ENCODE results near the gene CHTOP. TPM values are rescaled to one million over a fixed set of nuclear protein-coding genes. Genes with fewer than 3 reads are reported as not detected.
A peak's percentile ranks its signal among the peaks of the same experiment; 100 is the strongest.

Gene CHTOP
- total RNA-seq, 1 experiment from 2014 or later, result 68.2 TPM

- H3K4me1 ChIP-seq, result 0 out of 2 replicates have a peak, but pooled peaks cover 4% of the 10 kb centered on the region
- no peak overlapping the region for H3K27ac ChIP-seq
These were observed 14.7 kb upstream of the CHTOP start for GRCh38 chr1:153619171-153619570.

GRCh38 chr1:153623101-153623500 lies 10.8 kb upstream of the CHTOP start:
- DNase-seq, result no peak
- Histone ChIP-seq H3K36me3 (peaks cover 28% of the 10 kb centered on the region), H3K4me3 (no peak overlapping the region)

More at GRCh38 chr1:153619171-153619570, 14.7 kb upstream of the CHTOP start:
- no peaks in the 10 kb centered on the region for H3K9me3 ChIP-seq (replicated peaks)
- peaks cover 22% of the 10 kb centered on the region for H3K36me3 ChIP-seq
- H3K4me3 ChIP-seq, result no peak overlapping the region
- no peak for DNase-seq
- no peaks in the 10 kb centered on the region for H3K27me3 ChIP-seq

GRCh38 chr1:153624965-153625611 lies 8.8 kb upstream of the CHTOP start:
- Histone ChIP-seq H3K9me3 (replicated peaks) (no peaks in the 10 kb centered on the region), H3K36me3 (peaks cover 19% of the 10 kb centered on the region; the same call in 1 of the 2 replicates), H3K27me3 (no peaks in the 10 kb centered on the region), H3K4me1 (peaks cover 10% of the 10 kb centered on the region), H3K4me3 (no peak overlapping the region), H3K27ac (no peak overlapping the region)
- DNase-seq, result no peak

More at GRCh38 chr1:153623101-153623500, 10.8 kb upstream of the CHTOP start:
- Histone ChIP-seq H3K27me3 (no peaks in the 10 kb centered on the region), H3K27ac (no peak overlapping the region), H3K9me3 (replicated peaks) (no peaks in the 10 kb centered on the region), H3K4me1 (peaks cover 10% of the 10 kb centered on the region)

- H3K4me3 ChIP-seq, result peak overlapping the region; percentile 64
- H3K36me3 ChIP-seq, result 0 out of 2 replicates have a peak, but pooled peaks cover 14% of the 10 kb centered on the region
- no peak for DNase-seq
- H3K4me1 ChIP-seq, result peaks cover 10% of the 10 kb centered on the region
- H3K9me3 ChIP-seq (replicated peaks), result no peaks in the 10 kb centered on the region
- H3K27me3 ChIP-seq, result no peaks in the 10 kb centered on the region
- H3K27ac ChIP-seq, result peak overlapping the region; percentile 60
These were observed 7.4 kb upstream of the CHTOP start for GRCh38 chr1:153626477-153626903.

GRCh38 chr1:153626904-153627714 lies 6.8 kb upstream of the CHTOP start, which contains the start of gene S100A13:
S100A13 (minus strand) TSS chr1:153627505; CDS start chr1:153626472, 1,033 bp downstream.
- H3K36me3 ChIP-seq, result 0 out of 2 replicates have a peak, but pooled peaks cover 14% of the 10 kb centered on the region
- H3K4me1 ChIP-seq, result peaks cover 10% of the 10 kb centered on the region
- peak within 1 kb of the TSS; percentile 64 for H3K4me3 ChIP-seq
- H3K27ac ChIP-seq, result peak within 1 kb of the TSS; percentile 60
- no peaks in the 10 kb centered on the region for H3K27me3 ChIP-seq
- H3K9me3 ChIP-seq (replicated peaks), result no peaks in the 10 kb centered on the region
- peak; percentile 96 to 98 for DNase-seq

GRCh38 chr1:153627715-153628626 lies 5.9 kb upstream of the CHTOP start, which contains the start of gene S100A1:
S100A1 (plus strand) TSS chr1:153628434; CDS start chr1:153630522, 2,088 bp downstream.
- peak; percentile 37 to 47 for DNase-seq
- peaks cover 10% of the 10 kb centered on the region for H3K4me1 ChIP-seq

GRCh38 chr1:153628638-153629342 lies 5.1 kb upstream of the CHTOP start:
- Histone ChIP-seq H3K4me3 (no peak overlapping the region), H3K9me3 (replicated peaks) (no peaks in the 10 kb centered on the region), H3K4me1 (peaks cover 10% of the 10 kb centered on the region), H3K27ac (no peak overlapping the region), H3K36me3 (0 out of 2 replicates have a peak, but pooled peaks cover 7% of the 10 kb centered on the region), H3K27me3 (no peaks in the 10 kb centered on the region)
- no peak for DNase-seq

More at GRCh38 chr1:153627715-153628626, 5.9 kb upstream of the CHTOP start, which contains the start of gene S100A1:
- Histone ChIP-seq H3K27ac (peak within 1 kb of the TSS; percentile 60), H3K27me3 (no peaks in the 10 kb centered on the region), H3K9me3 (replicated peaks) (no peaks in the 10 kb centered on the region), H3K4me3 (peak within 1 kb of the TSS; percentile 64), H3K36me3 (0 out of 2 replicates have a peak, but pooled peaks cover 7% of the 10 kb centered on the region)

- Histone ChIP-seq H3K36me3 (0 out of 2 replicates have a peak, but pooled peaks cover 5% of the 10 kb centered on the region), H3K9me3 (replicated peaks) (no peaks in the 10 kb centered on the region), H3K4me1 (peaks cover 10% of the 10 kb centered on the region), H3K27ac (no peak overlapping the region), H3K27me3 (no peaks in the 10 kb centered on the region), H3K4me3 (no peak overlapping the region)
- no peak for DNase-seq
These were observed 4.6 kb upstream of the CHTOP start for GRCh38 chr1:153629343-153629665.

GRCh38 chr1:153629971-153630370 lies 3.9 kb upstream of the CHTOP start:
- Histone ChIP-seq H3K9me3 (replicated peaks) (no peaks in the 10 kb centered on the region), H3K36me3 (peaks cover 5% of the 10 kb centered on the region; the same call in 1 of the 2 replicates), H3K4me1 (peaks cover 10% of the 10 kb centered on the region), H3K27me3 (no peaks in the 10 kb centered on the region), H3K27ac (no peak overlapping the region), H3K4me3 (no peak overlapping the region)
- DNase-seq, result no peak

- peaks cover 3% of the 10 kb centered on the region; the same call in 1 of the 2 replicates for H3K36me3 ChIP-seq
- H3K27me3 ChIP-seq, result no peaks in the 10 kb centered on the region
- peaks cover 12% of the 10 kb centered on the region for H3K4me1 ChIP-seq
- H3K9me3 ChIP-seq (replicated peaks), result no peaks in the 10 kb centered on the region
- H3K4me3 ChIP-seq, result no peak overlapping the region
- DNase-seq, result no peak
- no peak overlapping the region for H3K27ac ChIP-seq
These were observed 3.5 kb upstream of the CHTOP start for GRCh38 chr1:153630384-153630783.

- no peak for DNase-seq
- Histone ChIP-seq H3K36me3 (peaks cover 6% of the 10 kb centered on the region), H3K9me3 (replicated peaks) (no peaks in the 10 kb centered on the region), H3K27ac (no peak overlapping the region), H3K4me1 (peaks cover 9% of the 10 kb centered on the region), H3K27me3 (no peaks in the 10 kb centered on the region), H3K4me3 (no peak overlapping the region)
These were observed 2.5 kb upstream of the CHTOP start for GRCh38 chr1:153631047-153632022.

GRCh38 chr1:153633161-153633753 lies 609 bp upstream of the CHTOP start:
- no peaks in the 10 kb centered on the region for H3K9me3 ChIP-seq (replicated peaks)
- H3K4me1 ChIP-seq, result peaks cover 3% of the 10 kb centered on the region; the same call in 1 of the 2 replicates
- H3K27me3 ChIP-seq, result no peaks in the 10 kb centered on the region
- DNase-seq, result no peak
- peaks cover 25% of the 10 kb centered on the region for H3K36me3 ChIP-seq
- no peak overlapping the region for H3K27ac ChIP-seq
- H3K4me3 ChIP-seq, result peak overlapping the region; percentile 92

All from SJCRH30 (cell line).